Dedifferentiated amniotic fluid mesenchymal stem cell (primary cell): Measurements from ENCODE around the gene CHEK2.
"Not testable (repeated sequence)": the region's sequence is repeated elsewhere in the genome, so short reads cannot be mapped to it uniquely, and the experiment has no call there.

ENCODE experiments used
- DNase-seq: peaks from one replicate; pipeline ENCODE4 v3.0.0-alpha.2; 2016; ENCODE audit errors: extremely low spot score

The CHEK2 gene

DNA sequence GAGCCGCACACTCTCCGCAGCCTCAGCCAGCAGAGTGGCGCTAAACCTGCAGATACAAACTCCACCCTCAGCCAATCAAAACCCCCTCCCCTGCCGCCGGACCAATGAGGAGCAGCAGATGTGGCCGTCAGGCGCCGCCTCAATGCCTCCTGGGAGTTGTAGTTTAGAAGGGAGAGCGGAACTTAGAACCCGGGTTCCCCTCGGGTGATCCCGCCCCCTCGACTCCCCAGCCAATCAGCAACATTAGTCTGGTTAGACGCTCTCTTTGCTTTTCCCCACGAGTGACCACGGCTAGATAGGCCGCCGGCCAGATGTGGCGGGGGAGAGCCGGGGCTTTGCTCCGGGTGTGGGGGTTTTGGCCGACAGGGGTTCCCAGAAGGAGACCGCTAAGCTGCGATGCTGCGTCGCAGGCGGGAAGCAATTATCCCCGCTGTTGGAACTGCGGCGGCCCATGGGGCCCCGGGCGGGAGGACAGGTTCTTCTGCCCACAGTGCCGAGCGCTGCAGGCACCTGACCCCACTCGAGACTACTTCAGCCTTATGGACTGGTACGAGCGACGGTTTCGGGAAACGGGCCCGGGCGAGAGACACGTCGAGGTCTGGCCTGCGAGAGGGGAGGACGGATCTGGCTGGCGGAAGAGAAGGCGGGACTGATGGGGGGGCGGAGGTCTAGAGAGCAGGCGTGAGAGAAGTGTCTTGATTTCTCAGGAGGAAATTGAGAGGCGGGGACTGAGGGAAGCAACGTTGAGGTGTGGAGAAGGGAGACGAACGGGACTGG lies at the start of gene CHEK2, which contains the start of gene HSCB:
CHEK2 (minus strand) TSS at position 36 of the 777 bp plus-strand sequence. CDS start 7,099 bp downstream, outside the sequence.
HSCB (plus strand) TSS at position 255 of the 777 bp plus-strand sequence; CDS start at position 312, 57 bp downstream.
- peak; percentile 99 for DNase-seq

DNA sequence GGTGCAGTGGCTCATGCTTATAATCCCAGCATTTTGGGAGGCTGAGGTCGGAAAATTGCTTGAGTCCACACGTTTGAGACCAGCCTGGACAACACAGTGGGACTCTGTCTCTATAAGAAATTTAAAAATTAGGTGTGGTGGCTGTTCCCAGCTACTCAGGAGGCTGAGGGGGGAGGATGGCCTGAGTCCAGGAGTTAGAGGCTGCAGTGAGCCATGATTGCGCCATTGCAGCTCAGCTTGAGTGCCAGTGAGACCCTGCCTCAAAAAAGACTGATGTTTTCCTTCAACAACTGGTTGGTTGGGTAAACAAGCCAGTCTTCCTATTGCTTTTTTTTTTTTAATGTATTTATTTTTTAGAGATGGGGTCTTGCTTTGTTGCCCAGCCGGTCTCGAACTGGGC lies 49.5 kb upstream of the CHEK2 start:
- no peak for DNase-seq

DNA sequence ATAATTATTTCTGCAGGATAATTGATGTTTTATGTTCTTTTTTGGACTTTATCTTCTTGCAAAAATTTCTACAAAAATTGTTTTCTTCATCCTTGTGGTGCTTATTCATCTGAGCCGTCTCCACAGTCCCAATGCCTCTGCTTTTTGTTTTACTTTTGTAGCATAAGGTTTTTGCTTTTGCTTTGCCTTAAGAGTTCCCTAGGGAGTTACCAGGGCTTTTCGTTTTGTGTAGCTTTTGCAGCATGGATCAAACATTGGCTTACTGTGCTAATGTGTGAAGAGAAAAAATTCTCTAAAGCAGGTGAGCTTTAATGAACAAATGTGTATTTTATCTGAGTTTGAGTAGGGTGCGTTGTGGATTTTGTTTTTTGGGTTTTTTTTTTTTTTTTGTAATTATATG lies 47.0 kb upstream of the CHEK2 start:
- no peak for DNase-seq

DNA sequence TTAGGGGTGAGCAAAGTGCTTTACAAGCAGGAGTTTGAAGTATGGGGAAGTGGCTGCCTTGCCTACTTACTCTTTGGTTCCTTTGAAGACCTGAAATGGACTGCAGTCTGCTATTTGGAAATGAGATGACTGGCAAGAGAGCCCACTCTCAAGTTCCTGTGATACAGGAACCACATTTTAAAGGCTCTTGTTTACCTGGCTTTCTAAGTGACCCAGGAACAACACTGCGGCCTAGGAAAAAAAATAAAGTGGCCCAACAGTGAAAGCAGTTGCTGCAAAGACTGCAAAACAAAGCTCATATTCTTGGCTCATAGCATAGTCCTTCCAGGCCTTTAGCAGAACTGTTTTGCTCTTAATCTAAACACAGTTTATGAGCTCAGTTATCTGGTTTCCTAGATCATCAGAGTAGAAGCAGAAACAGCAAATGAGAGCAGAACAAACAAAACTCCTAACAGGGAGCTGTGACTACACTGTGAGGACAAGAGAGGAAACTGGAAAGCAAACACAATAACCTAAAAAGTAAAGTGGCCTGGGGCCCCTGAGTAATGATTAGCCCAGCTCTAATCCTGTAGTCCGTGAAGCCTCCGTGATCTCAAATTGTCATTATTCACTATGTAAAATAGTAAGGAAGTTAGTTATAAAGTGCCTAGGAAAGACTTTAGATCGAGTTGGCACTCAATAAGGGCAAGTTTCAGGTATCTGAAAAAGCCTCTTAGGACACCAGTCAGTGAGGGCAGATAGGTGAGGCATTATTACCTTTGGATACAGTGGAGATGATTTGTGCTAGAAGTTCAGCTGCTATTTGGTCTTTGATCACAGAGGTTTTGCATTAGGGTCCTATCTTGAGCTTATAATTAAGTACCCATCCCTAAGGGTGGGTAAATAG lies 42.4 kb upstream of the CHEK2 start:
- no peak for DNase-seq

DNA sequence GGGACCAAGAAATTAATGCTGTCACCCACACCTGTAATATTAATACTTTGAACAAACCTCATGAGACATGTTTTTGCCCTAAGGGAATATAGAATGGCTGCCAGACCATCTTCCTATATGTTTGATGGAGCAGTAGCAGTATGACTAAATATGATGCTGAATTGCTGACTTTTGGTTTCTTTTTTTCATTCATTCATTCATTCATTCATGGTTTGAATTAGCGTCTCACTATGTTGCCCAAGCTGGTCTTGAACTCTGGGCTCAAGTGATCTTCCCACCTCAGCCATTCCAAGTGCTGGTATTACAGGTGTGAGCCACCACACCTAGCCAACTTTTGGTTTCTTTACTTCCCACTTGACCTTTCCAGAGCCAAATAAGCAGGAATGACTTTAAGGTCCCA lies 38.7 kb upstream of the CHEK2 start:
- DNase-seq, result no peak

DNA sequence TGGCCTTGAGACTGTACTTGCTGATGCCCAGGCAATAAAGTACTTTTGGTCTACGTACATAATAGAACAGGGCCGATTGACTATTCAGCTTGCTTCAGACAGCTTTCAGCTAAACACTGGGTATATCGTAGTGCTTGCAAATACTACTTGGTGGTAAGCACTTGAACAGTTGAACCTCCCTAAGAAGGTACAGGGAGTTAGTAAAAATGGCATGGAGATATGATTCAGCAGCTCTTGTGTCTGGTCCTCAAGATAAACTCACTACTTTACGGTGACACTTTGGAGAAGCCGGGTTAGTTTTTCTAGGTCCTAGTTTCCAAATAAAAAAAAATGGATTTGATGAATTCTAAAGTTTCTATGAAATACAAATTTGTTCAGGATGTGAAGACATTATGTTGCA lies 38.2 kb upstream of the CHEK2 start:
- DNase-seq, result no peak

DNA sequence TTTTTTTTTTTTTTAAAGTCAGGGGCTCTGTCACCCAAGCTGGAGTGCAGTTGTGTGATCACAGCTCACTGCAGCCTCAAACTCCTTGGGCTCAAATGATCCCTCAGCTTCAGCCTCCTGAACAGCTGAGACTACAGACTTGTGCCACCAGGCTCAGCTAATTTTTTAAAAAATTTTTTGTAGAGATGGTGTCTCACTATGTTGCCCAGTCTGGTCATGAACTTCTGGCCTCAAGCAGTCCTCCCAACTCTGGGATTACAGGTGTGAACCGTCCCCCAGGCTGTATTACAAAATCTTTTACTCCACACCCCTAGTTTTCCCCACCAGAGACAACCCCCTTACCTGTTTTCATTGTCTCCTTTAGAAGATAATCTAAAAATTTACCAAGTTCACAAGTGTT lies 32.8 kb upstream of the CHEK2 start:
- no peak for DNase-seq

DNA sequence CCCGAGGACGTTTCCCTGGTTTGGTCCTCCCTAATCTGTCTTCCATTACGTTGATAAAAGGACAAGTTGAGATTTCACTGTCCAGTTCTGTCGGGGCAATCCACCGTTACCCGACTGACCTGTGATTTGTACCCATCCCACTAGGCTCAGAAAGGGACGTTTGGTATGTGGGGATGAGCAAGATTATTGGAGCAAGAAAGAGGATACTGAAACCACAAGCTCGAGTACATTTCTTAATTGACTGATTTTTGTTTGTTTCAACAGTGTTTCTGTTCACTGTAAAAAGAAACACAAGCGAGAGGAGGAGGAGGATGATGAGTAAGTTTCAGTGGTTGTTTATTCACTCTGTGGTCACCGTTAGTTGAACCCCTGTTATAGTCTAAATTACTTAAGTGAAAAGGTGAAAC lies 31.8 kb upstream of the CHEK2 start:
- peak; percentile 17 for DNase-seq

DNA sequence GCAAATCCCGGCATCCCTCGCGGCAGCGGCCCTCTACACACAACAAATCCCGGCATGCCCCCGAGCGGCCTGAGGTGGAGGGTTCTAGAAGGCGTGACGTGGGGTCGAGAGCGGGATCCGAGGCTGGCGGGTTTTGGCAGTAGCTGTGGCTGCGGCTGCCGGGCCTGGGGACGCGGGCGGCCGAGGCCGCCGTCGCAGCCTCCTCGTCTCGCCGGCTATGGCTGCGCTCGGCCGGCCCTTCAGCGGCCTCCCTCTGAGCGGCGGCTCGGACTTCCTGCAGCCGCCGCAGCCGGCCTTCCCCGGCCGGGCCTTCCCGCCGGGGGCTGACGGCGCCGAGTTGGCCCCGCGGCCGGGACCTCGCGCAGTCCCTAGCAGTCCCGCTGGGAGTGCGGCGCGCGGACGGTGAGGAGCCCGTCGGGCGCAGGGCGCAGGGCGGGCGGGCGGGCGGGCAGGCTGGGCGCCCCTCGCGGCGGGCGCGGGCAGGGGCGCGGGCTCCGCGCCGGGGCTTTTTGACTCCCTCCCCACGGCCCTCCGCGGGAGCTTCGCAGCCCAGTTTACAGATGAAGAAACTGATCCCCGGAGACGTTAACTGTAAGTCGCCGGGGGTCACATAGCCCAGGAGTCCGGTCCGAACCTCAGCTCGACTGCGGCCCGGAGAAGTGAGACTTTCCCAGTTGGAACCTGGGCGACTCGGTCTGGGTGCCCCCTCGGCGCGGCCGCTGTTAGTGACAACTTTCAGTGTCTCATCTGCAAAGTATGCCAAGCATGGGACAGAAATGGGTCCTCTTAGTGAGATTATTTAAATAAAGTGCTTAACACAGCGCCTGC lies 31.2 kb upstream of the CHEK2 start, which contains the start of gene CCDC117:
CCDC117 (plus strand) TSS at position 63 of the 828 bp plus-strand sequence; CDS start at position 218, 155 bp downstream.
- peak; percentile 94 for DNase-seq

DNA sequence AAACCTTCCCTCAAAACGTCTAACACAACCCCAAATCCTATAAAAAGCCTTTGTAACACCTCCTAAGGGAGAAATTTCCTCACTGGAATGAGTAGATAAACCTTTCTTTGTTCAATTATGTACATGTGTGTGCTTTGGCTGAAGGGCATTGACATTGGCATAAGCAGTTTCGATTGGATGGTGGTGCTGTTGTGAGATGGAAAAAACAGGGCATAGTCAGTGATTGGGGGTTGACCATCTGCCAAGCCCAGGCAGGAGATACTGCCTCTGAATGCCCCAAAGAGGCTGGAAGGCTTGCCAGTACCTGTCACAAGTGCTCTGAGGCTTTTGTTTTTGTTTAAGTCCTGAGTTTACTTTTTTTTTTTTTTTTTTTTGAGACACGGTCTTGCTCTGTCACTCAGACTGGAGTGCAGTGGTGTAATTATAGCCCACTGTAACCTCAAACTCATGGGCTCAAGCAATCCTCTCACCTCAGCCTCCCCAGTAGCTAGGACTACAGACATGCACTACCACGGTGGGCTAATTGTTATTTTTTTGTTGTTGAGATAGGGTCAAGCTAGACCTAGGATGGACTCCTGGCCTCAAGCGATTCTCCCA lies 29.7 kb upstream of the CHEK2 start:
- DNase-seq, result no peak

DNA sequence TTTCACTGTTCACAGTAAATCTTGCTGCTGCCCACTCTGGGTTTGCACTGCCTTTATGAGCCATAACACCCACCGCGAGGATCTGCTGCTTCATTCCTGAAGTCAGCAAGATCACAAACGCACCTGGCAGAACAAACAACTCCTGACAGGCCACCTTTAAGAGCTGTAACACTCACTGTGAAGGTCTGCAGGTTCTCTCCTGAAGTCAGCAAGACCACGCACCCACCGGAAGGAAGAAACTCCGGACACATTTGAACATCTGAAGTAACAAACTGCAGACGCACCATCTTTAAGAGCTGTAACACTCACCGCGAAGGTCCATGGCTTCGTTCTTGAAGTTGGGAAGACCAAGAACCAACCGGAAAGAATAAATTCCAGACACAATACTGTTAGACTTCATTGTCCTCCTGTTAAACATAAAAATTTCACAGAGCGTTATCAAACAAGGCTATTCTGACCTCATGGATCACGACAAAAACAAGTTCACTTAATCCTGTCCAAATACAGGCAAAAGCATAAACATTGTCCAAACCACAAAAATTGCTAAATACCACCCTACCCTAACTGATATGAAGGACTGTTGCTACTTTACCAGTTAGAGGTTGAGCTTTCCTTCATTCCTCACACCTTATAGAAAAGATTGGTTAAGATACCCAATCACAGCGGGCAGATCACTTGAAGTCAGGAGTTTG lies 27.9 kb upstream of the CHEK2 start:
- DNase-seq, result no peak

DNA sequence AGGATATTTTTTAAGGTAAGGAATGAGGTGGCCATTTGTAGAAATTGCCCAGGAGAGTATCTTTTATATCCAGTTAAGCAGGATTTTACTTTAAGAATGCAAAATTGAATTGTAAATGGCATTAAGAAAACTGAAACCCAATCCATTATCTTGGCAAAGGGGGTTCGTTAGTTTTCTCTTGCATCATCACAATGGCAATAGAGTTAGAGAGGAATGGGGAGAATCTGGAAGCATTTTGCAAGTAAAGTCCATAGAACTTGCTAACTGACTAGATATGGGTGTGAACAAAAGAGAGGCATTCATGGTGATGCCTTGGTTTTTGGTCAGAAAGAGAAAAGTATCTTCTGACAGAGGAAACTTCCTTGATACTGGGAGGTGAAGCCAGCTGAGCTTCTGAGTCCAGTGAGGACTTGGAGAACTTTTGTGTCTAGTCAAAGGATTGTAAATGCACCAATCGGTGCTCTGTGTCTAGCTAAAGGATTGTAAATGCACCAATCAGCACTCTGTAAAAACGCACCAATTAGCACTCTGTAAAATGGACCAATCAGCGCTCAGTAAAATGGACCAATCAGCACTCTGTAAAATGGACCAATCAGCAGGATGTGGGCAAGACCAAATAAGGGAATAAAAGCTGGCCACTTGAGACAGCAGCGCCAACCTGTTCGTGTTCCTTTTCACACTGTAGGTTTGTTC lies 27.2 kb upstream of the CHEK2 start:
- no peak for DNase-seq

DNA sequence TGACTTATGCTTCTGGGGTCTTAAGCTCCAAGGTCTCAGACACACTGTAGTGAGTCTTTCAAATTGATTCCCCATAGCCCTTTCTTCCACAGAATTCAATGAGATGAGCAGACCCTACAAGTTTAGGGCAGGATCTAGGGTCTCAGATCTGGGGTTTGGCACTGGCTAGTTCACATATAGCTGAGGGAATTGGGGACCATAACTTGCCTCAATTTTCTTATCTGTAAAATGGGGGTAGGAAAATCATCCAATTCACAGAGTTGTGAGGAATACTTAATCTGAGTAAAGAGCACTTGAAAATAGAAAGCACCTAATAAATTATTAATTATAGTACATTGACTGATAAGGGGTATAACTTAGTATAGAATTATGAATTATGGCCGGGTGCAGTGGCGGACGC lies 25.0 kb upstream of the CHEK2 start:
- DNase-seq, result no peak

DNA sequence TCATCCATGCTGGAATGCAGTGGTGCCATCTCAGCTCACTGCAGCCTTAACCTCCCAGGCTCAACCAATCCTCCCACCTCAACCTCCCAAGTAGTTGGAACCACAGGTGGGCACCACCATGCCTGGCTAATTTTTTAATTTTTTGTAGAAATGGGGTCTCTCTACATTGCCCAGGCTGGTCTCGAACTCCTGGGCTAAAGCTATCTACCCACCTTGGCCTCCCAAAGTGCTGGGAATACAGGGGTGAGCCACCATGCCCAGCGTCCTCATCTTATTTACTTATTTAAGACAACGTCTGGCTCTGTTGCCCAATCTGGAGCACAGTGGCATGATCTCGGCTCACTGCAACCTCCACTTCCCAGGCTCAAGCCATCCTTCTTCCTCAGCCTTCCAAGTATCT lies 20.4 kb upstream of the CHEK2 start:
- DNase-seq, result not testable (repeated sequence)

DNA sequence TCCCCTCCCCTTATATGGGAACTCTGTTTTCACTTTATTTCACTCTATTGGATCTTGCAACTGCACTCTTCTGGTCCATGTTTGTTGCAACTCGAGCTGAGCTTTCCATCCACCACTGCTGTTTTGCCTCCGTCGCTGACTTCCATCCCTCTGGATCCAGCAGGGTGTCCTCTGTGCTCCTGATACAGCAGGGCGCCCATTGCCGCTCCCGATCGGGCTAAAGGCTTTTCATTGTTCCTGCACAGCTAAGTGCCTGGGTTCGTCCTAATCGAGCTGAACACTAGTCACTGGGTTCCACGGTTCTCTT lies 19.8 kb upstream of the CHEK2 start:
- no peak for DNase-seq

DNA sequence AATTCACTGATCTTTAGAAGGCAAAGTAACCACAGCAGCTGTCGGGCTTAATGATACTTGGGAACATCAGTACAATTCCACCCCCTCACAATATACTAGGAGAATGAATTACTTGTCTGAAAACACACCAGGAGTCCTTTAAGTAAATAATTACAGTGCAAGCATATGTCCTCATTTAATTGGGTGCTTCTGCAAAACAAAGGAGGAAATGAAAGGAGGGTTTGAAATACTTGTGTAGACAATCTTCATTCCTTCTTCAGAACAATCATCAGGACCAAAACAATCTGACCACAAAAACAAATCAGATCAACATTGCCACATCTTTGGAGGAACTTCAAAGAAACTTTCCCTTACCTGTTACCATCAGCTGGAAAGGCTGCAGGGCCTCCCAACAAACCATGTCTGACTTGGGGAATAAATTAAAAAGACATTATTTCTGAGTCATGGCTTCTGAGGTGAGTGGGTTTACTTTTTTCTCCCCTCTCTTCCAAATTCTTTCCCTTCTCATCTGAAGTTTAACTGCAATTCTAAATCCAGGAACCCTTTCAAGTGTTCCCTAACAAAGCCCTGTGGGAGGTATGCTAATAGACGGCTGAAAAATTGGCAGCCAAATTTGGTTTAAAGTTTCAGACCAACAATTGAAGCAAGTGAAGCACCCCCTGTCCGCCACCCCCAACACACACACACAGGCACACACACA lies 18.4 kb upstream of the CHEK2 start:
- no peak for DNase-seq

DNA sequence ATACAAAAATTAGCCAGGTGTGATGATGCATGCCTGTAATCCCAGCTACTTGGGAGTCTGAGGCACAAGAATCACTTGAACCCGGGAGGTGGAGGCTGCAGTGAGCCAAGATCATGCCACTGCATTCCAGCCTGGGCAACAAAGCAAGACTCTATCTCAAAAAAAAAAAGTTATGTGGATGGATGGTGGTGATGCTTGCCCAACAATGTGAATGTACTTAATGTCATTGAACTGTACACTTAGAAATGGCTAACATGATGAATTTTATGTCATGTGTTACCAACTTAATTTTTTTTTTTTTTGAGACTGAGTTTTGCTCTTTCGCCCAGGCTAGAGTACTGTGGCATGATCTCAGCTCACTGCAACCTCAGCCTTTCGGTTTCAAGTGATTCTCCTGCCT lies 12.9 kb upstream of the CHEK2 start:
- not testable (repeated sequence) for DNase-seq

DNA sequence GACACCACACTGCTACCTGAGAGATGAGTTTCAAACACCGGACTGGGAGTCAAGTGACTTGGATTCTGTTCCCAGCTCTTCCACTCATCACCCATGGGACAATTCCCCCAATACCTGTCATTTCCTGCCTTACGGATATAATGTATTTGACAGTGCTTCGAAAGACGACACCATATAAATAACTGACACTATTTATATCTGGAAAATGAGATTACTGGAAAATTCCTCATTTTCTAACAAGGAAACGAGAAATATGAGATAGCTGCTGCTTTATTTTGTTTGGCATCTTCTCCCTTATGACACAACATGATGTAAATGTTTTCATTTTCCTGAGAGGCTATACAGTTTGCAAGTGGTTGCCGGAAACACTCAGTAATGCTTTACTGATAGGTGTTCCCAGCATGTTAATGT lies 8.9 kb upstream of the CHEK2 start:
- peak; percentile 87 for DNase-seq

DNA sequence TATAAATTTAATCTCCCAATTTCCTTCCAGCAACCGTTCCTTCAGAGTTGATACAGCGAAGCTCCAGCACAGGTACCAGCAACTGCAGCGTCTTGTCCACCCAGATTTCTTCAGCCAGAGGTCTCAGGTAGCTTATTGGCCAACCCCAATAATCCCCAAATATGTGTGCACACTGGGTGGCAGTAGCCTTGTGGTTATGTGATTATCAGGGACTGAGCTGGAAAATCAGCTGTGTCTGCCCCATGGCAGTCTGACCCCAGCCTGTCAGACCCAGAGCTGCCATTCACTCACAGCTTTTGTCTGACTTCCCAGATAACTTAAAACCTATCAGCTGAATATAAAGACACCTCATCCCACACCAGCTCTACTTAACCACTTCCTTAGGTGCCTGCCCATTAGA lies 2.2 kb upstream of the CHEK2 start:
- no peak for DNase-seq

DNA sequence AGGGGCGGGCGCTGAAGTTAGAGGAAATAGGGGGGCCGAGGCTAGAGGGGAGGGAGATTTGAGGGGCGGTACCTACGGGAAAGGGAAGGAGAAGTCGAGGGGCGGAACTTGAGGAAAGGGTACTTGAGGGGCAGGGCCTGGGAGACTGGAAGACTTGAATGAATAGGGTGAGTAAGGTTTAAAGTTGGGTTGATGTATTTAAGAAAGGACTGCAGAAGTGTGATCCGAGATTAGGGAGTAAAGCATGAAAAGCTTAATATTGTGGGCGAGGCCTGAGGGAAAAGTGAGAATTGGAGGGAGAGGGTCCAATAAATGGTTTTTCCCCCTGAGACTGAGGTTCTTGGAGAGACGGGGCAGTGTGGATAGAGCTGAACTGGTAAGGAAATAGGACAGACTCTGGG lies 942 bp upstream of the CHEK2 start:
- no peak for DNase-seq
